ENCODE results near the gene UBE2V1.

DNA sequence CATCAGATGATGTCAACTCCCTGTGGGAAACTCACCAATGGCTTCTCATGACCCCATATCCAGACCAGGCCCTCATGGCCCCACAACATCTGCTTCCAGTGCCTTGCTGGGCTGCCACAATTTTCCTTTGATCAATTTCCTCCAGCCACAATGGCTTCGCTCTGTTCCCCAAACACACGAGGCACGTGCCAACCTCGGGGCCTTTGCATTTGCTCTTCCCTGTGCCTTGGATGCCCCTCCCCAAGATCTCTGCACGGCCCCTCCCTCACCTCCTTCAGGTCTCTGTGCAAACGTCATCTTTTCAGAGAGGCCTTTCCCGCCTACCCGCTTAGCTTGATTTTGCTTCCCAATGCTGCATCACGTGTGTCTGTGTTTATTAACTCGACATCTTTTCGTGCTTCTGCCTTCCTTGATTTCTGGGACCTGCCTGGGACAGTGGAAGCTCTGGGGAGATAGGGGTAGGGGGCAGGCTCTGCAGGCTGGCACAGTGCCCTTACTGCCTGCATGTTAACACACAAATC, 27.4 kb upstream of the UBE2V1 start:
- TF ChIP-seq, protein P1, sequence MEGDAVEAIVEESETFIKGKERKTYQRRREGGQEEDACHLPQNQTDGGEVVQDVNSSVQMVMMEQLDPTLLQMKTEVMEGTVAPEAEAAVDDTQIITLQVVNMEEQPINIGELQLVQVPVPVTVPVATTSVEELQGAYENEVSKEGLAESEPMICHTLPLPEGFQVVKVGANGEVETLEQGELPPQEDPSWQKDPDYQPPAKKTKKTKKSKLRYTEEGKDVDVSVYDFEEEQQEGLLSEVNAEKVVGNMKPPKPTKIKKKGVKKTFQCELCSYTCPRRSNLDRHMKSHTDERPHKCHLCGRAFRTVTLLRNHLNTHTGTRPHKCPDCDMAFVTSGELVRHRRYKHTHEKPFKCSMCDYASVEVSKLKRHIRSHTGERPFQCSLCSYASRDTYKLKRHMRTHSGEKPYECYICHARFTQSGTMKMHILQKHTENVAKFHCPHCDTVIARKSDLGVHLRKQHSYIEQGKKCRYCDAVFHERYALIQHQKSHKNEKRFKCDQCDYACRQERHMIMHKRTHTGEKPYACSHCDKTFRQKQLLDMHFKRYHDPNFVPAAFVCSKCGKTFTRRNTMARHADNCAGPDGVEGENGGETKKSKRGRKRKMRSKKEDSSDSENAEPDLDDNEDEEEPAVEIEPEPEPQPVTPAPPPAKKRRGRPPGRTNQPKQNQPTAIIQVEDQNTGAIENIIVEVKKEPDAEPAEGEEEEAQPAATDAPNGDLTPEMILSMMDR (IDR thresholded peaks at IDR 0.05), result no peak
- TF ChIP-seq POLR2A (IDR thresholded peaks at IDR 0.05), result no peak
- TF ChIP-seq POLR2AphosphoS5 (IDR thresholded peaks at IDR 0.05), result no peak

Measured in prostate gland (tissue), 2 donors.